ENCODE data around the gene KIF26B. TPM values are rescaled to one million over a fixed set of nuclear protein-coding genes. Genes with fewer than 3 reads are reported as not detected.

Gene KIF26B
- total and polyA plus RNA-seq, 2 of the 4 experiments (the other 2 are of a cell fraction) = 0.53 to 0.54 TPM

- no peak overlapping the region for H2BK15ac ChIP-seq (ENCODE audit: low read depth, low read length)
- H4K8ac ChIP-seq (ENCODE audit: low read depth in 2 of 2, low read length in 2 of 2) = no peak overlapping the region
- no peak overlapping the region for H3K23ac ChIP-seq (ENCODE audit: low read depth, low read length)
- no peak overlapping the region for H3K4me2 ChIP-seq (ENCODE audit: low read depth, low read length)
- ChIA-PET CTCF (no interaction called here), POLR2A (ENCODE audit: unreplicated experiment) (no interaction called here)
- H2BK120ac ChIP-seq (ENCODE audit: low read depth, low read length) = no peak overlapping the region
- no peaks in the 10 kb centered on the region for H4K20me1 ChIP-seq (ENCODE audit: insufficient read depth, low read length)
- in situ Hi-C loops (cut with MboI; ENCODE audit: low sequenced_read_pairs) (no loop called here), intact Hi-C loops (cut with micrococcal nuclease) (no loop called here), dilution Hi-C loops (cut with HindIII; ENCODE audit: low sequenced_read_pairs, unreplicated experiment) (no loop called here)
- no peak overlapping the region for H2BK20ac ChIP-seq (ENCODE audit: low read depth, low read length)
- no peak overlapping the region for H2AFZ ChIP-seq (replicated peaks; ENCODE audit: low read length, poor library complexity)
- no peaks in the 10 kb centered on the region for H3K36me3 ChIP-seq (ENCODE audit: control insufficient read depth, insufficient read depth, low read length)
- no peaks in the 10 kb centered on the region; a peak in 1 of 4 replicates for H3K79me1 ChIP-seq (ENCODE audit: low read depth in 1 of 2, low read length in 2 of 2)
- TF ChIP-seq MAFK (IDR thresholded peaks at IDR 0.05; ENCODE audit: low read depth, low read length) = no peak
- no peak for TF ChIP-seq NFE2L2 (IDR thresholded peaks at IDR 0.05; ENCODE audit: low read depth, low read length)
- TF ChIP-seq FOS (IDR thresholded peaks at IDR 0.05; ENCODE audit: low read depth, low read length) = no peak
- TF ChIP-seq, protein P1, sequence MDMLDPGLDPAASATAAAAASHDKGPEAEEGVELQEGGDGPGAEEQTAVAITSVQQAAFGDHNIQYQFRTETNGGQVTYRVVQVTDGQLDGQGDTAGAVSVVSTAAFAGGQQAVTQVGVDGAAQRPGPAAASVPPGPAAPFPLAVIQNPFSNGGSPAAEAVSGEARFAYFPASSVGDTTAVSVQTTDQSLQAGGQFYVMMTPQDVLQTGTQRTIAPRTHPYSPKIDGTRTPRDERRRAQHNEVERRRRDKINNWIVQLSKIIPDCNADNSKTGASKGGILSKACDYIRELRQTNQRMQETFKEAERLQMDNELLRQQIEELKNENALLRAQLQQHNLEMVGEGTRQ (IDR thresholded peaks at IDR 0.05; ENCODE audit: low read depth, low read length) = no peak
- TF ChIP-seq CEBPB (IDR thresholded peaks at IDR 0.05; ENCODE audit: low read depth, low read length) = no peak
- TF ChIP-seq POLR2A (IDR thresholded peaks at IDR 0.05; ENCODE audit: low read depth, low read length) = no peak
- TF ChIP-seq RAD21 (IDR thresholded peaks at IDR 0.05; ENCODE audit: low read length) = no peak
- TF ChIP-seq RCOR1 (IDR thresholded peaks at IDR 0.05; ENCODE audit: insufficient replicate concordance, low read length) = no peak
- TF ChIP-seq BHLHE40 (IDR thresholded peaks at IDR 0.05; ENCODE audit: low read depth, low read length) = no peak
- TF ChIP-seq MXI1 (IDR thresholded peaks at IDR 0.05; ENCODE audit: borderline replicate concordance, low read depth, low read length) = no peak
- no TSS peak for BruUV-seq (replicated peaks)
- no peak overlapping the region for H3K27ac ChIP-seq (ENCODE audit: insufficient read depth, low read length)
- ATAC-seq (ENCODE audit: low read depth) (no peak), DNase-seq (no peak)
- H3K9me3 ChIP-seq (ENCODE audit: control insufficient read depth, insufficient read depth, low read length) = no peaks in the 10 kb centered on the region
- no peak overlapping the region for H3K4ac ChIP-seq (ENCODE audit: low read depth, low read length)
- H3K56ac ChIP-seq (ENCODE audit: extremely low read depth, insufficient read depth, low read length) = no peak overlapping the region
- no peak overlapping the region for H2AK9ac ChIP-seq (replicated peaks; ENCODE audit: low read depth, low read length, poor library complexity)
- H2AK5ac ChIP-seq (ENCODE audit: low read depth, low read length) = no peak overlapping the region
- H3K4me1 ChIP-seq (ENCODE audit: control insufficient read depth, insufficient read depth, low read length) = no peaks in the 10 kb centered on the region
- H4K91ac ChIP-seq (ENCODE audit: insufficient read depth, low read depth, low read length) = no peak overlapping the region
- no peaks in the 10 kb centered on the region for H3K27me3 ChIP-seq (ENCODE audit: control insufficient read depth, insufficient read depth, low read length)
- no peak overlapping the region for H3K4me3 ChIP-seq (ENCODE audit: insufficient read depth, low read depth, low read length)
- H3K14ac ChIP-seq (replicated peaks; ENCODE audit: low read depth, low read length) = no peak overlapping the region
- 33% methylated on average over 1 of the region's 5 CpGs; no CpG with 5 or more reads in 1 of the 2 experiments for WGBS, 2 experiments (ENCODE audit: extremely low coverage in 2 of 2, insufficient read length in 1 of 2)
- H4K5ac ChIP-seq (ENCODE audit: low read depth, low read length) = no peak overlapping the region
- H3K9ac ChIP-seq (ENCODE audit: low read depth, low read length) = no peak overlapping the region
- H3K18ac ChIP-seq (ENCODE audit: low read depth, low read length) = no peak overlapping the region
- H2BK5ac ChIP-seq (ENCODE audit: low read depth, low read length, poor library complexity, severe bottlenecking) = no peak overlapping the region
- no peaks in the 10 kb centered on the region for H3K9me1 ChIP-seq (ENCODE audit: insufficient read depth, low read length)
Measured at GRCh38 chr1:245260883-245261282, 106.1 kb downstream of the KIF26B start.

Data from IMR-90 (cell line).